HG02798 (cell line): Measurements from ENCODE around the gene HMGN2.
"Not testable (repeated sequence)": the region's sequence is repeated elsewhere in the genome, so short reads cannot be mapped to it uniquely, and the experiment has no call there.

Experiments
- ATAC-seq: cut with Tn5 transposase; IDR thresholded peaks from one replicate; pipeline ENCODE4 v1.9.1; 2021; ENCODE audit warnings: mild to moderate bottlenecking; ENCODE audit not compliant: unreplicated experiment, poor library complexity

The HMGN2 gene

DNA sequence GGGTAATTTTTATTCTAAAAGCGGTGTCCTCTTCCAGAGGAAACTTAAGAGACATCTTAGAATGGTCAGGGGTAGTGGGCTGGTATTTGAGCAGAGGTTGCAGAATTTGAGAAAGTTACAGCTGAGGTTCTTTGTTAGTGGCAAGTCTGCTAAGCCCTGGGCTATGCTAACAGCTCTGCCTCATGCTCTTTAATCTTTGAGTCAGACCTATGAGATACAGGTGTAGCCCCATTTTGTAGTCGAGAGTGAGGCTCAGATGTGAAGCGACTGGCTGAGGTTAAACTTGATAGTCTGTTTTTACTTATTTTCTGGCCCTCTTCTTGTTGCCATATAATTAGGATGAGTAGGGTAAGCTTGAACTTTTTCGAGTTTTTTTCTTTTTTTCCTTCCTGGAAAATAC, 4.7 kb downstream of the HMGN2 start:
- no peak for ATAC-seq

DNA sequence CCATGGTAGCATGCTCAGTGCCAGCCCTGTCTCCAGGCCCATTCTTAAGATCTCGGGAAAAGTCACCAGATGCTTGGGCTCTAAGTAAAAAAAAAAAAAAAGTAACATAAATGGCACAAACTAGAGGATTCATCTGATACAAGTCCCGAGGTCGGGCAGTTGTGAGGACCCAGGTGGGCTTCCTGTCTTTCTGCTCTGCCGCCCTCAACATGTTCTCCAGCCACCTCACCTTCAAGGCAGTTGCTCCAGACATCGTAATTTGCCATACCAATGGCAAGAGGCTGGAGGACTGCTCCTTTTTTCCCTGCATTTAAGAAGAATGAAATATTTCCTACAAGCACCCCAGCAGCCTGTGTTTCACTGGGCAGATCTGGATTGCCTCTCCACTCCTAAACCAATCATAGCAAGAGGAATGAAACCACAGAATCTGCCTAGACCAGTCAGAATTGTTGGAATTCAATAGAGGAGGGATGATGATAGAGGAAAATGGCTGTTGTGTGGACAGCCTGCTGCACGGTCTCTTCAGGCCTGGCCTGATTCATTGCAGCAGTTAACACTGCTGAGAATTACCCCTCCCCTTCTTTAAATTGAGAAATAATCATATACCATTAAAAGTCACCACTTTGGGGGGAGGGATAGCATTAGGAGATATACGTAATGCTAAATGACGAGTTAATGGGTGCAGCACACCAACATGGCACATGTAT, 5.4 kb downstream of the HMGN2 start:
- ATAC-seq: no peak

GRCh38 chr1:26478159-26478558, 5.9 kb downstream of the HMGN2 start:
- ATAC-seq: no peak

DNA sequence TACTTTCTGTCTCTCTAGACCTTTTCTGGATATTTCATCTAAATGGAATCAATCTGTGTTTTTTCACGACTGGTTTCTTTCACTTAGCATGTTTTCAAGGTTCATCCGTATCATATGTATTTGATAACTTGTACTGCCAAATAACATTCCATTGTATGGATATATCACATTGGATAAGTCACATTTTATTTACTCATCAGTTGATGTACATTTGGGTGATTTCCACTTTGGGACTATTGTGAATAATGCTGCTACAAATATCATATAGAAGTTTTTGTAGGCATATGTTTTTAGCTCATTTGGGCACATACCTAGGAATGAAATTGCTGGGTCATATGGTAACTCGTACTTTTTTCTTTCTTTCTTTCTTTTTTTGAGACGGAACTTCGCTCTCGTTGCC, 6.7 kb downstream of the HMGN2 start:
- ATAC-seq: no peak

DNA sequence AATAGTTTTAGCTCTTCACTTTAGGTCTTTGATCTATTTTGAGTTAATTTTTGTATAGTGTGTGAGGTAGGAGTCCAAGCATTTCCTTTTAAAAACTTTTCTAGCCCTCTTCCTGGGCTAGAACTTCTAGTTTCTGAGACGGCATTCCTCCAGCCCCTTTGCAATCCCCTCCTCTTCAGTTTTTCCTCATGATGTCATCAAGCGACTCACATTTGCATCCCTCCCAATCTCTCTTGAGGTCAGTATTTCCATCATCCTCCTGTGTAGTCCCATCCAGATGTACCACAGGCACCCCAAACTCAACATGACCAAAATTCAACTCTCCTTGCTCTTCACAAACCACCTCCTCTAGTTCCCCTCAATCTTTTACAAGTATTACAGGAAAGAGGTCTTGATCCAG, 10.7 kb downstream of the HMGN2 start:
- no peak for ATAC-seq

- ATAC-seq: no peak
Observed at GRCh38 chr1:26483980-26484379, 11.7 kb downstream of the HMGN2 start.

GRCh38 chr1:26490155-26490554, 17.9 kb downstream of the HMGN2 start:
- no peak for ATAC-seq

- no peak for ATAC-seq
Observed at GRCh38 chr1:26493267-26493666, 21.0 kb downstream of the HMGN2 start.

DNA sequence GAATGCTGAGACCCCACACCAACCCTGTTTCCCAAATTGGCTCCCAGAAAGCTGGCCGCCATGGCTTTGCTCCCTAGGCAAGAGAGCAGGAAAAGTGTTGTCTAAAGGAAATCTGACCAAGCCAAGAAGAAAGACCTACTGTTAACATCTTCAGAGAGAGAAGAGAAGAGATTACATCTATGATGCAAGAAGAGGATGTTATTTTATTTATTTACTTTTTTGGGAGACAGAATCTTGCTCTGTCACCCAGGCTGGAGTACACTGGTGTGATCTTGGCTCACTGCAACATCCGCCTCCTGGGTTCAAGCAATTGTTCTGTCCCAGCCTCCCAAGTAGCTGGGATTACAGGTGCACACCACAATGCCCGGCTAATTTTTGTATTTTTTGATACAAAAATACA, 21.7 kb downstream of the HMGN2 start:
- no peak for ATAC-seq

- no peak for ATAC-seq
Observed at GRCh38 chr1:26496861-26497260, 24.6 kb downstream of the HMGN2 start.

DNA sequence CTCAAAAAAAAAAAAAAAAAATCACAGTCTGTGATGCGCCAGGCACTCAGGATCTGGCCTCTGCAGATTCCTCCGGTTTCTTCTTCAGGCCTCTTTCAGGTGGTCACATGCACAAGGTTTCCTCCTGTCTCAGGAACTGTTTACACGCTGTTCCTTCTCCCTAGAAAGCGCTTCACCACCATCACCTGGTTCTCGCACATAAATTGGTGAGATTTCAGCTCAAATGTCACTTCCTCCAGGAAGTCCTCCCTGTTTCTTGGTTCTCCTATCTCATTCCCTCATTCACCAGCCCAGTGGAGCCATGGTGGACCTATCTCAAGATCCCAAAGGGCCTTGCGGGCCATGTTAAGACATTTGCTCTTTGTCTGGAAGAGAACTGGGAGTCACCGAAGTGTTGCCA, 26.7 kb downstream of the HMGN2 start:
- no peak for ATAC-seq

DNA sequence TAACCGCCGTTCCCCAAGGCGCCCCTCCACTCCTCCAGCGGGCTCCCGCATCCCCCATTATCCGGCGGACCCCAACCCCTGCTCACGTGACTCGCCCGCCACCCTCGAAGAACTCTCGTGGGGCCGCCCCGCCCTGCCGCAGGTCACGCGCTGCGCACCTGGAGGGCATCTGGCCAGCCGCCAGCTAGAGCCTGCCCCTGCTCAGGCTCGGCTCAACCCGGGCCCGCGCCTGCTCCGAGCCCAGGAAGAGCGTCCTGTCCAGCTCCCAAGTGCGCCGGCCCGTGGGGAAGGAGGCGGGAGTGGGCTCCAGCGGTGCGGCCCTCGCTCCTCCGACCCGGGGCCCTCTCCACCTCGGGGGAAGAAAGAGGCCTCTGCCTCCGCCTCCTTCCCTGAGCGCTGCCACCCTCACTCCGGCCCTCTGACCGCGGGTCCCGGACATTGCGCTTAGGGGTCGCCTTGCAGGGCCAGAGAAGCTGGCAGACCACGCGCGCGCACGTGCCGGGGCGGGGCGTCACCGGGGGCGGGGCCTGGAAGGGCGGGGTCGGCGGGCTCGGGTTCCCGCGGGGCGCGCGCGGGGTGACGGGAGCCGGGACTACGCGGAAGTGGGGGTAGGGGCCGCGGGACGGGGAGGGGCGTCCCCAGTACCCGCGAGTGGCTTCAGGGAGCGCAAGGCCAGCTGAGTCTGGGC, 28.4 kb downstream of the HMGN2 start:
- peak; percentile 72 for ATAC-seq

DNA sequence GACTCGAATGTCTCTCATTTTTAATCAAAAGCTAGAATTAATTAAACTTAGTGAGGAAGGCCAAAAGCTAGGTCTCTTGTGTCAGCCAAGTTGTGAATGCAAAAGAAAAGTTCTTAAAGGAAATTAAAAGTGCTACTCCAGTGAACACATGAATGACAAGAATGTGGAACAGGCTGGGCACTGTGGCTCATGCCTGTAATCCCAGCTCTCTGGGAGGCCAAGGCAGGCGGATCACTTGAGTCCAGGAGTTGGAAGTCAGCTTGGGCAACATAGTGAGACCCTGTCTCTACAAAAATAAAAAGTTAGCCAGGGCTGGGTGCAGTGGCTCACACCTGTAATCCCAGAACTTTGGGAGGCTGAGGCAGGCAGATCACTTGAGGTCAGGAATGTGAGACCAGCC, 38.5 kb downstream of the HMGN2 start:
- not testable (repeated sequence) for ATAC-seq

DNA sequence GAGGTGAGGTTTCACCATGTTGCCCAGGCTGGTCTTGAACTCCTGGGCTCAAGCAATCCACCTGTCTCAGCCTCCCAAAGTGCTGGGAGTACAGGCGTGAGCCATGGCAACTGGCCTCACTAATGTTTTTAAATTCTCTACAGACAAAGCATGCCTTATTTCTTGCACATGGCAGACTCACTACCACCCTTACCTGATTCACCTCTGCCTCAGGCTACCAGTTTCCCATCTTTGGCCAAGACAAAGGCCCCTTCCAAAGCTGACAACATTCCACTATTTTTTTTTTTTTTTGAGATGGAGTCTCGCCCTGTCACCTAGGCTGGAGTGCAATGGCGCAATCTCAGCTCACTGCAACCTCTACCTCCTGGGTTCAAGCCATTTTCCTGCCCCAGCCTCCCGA, 43.6 kb downstream of the HMGN2 start:
- not testable (repeated sequence) for ATAC-seq

- no peak for ATAC-seq
Observed at GRCh38 chr1:26516987-26517765, 44.9 kb downstream of the HMGN2 start.

GRCh38 chr1:26517766-26518049, 45.5 kb downstream of the HMGN2 start:
- ATAC-seq: no peak

DNA sequence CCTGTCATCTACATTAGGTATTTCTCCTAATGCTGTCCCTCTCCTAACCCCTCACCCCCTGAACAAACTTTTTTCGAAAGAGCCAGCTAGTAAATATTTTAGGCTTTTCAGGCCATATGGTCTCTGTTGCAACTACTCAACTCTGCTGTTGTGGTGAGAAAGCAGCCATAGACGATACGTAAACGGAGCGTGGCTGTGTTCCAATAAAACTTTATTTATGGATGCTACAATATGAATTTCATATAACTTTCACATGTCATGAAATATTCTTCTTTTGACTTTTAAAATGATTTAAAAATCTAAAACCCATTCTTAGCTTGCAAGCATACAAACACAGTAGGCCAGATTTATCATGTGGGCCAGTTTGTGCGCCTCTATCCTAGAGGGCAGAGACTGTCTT, 46.1 kb downstream of the HMGN2 start:
- no peak for ATAC-seq

DNA sequence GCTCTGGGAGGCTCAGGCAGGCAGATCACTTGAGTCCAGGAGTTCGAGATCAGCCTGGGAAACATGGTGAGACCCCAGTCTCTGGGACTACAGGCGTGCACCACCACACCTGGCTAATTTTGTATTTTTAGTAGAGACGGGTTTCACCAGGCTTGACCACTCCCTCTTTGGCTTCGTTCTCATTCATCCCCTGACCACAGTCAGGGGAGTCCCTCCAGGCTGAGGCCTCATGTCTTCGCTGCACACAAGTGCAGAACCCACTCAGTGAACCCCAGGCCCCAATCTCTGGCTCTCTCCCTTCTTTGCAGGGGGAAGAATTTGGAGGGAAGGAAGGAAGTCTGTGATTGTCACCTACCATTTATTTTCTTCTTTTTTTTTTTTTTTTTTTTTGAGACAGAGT, 48.1 kb downstream of the HMGN2 start:
- ATAC-seq: no peak

DNA sequence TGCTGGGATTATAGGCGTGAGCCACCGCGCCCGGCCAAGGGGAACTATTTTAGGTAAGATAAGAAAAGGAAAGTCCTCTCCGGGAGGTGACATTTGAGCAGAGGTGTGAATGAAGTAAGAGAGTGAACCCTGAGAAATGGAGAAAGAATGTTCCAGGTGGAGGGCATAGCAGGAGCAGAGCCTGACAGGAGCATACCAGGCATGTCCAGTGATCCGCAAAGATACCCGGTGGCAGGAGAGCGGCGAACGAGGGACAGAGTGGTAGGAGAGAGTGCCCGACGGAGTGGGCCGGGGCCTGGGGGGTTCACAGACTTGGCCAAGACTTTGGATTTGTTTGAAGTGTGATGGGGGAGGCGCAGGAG, 49.4 kb downstream of the HMGN2 start:
- no peak for ATAC-seq

GRCh38 chr1:26522073-26522472, 49.8 kb downstream of the HMGN2 start:
- no peak for ATAC-seq

GRCh38 chr1:26524181-26524580, 51.9 kb downstream of the HMGN2 start:
- no peak for ATAC-seq
